Liver (tissue), 9 donors: ENCODE measurements around the gene ACO2. TPM values are rescaled to one million over a fixed set of nuclear protein-coding genes. Genes with fewer than 3 reads are reported as not detected.
A peak's percentile ranks its signal among the peaks of the same experiment; 100 is the strongest.

ENCODE experiments used
- DNase-seq: peaks from one replicate; pipeline ENCODE4 v3.0.0-alpha.2; 2017; ENCODE audit warnings: low spot score
- H3K27ac ChIP-seq, 2 donors: one replicate each; pipeline ENCODE4 v1.7.0; 2013; ENCODE audit warnings: inconsistent platforms in 2 of 2, low read length in 2 of 2, control low read depth in 1 of 2, low read depth in 1 of 2, mild to moderate bottlenecking in 1 of 2
- H3K27me3 ChIP-seq, 4 donors: one replicate each; pipeline versions ENCODE4 v1.6.1 to v1.7.0; 2013; ENCODE audit warnings: low read length in 3 of 4, inconsistent platforms in 1 of 4, mild to moderate bottlenecking in 1 of 4, moderate library complexity in 1 of 4; ENCODE audit not compliant: control insufficient read depth in 4 of 4, insufficient read depth in 4 of 4
- H3K36me3 ChIP-seq, 4 donors: one replicate each; pipeline versions ENCODE4 v1.6.1 to v1.7.0; 2013; ENCODE audit warnings: low read length in 3 of 4, mild to moderate bottlenecking in 3 of 4, low read depth in 1 of 4, moderate library complexity in 1 of 4; ENCODE audit not compliant: control insufficient read depth in 4 of 4, insufficient read depth in 3 of 4
- H3K4me1 ChIP-seq, 4 donors: one replicate each; pipeline versions ENCODE4 v1.6.1 to v1.7.0; 2013; ENCODE audit warnings: low read length in 3 of 4, mild to moderate bottlenecking in 3 of 4, moderate library complexity in 1 of 4; ENCODE audit not compliant: control insufficient read depth in 4 of 4, insufficient read depth in 4 of 4
- H3K4me3 ChIP-seq, 3 donors: one replicate each; pipeline versions ENCODE4 v1.6.1 to v1.7.0; 2013; ENCODE audit warnings: low read length in 3 of 3, control low read depth in 1 of 3, low read depth in 1 of 3, mild to moderate bottlenecking in 1 of 3
- H3K9ac ChIP-seq, 2 donors: one replicate each; pipeline ENCODE4 v1.7.0; 2013; ENCODE audit warnings: low read length in 2 of 2, mild to moderate bottlenecking in 2 of 2, moderate library complexity in 2 of 2, control low read depth in 1 of 2, low read depth in 1 of 2
- H3K9me3 ChIP-seq, 4 donors: one replicate each; pipeline versions ENCODE4 v1.6.1 to v1.7.0; 2013; ENCODE audit warnings: low read length in 3 of 4; ENCODE audit not compliant: control insufficient read depth in 4 of 4
- EGR1 ChIP-seq, 2 donors: IDR thresholded peaks; 2 replicates each; pipeline ENCODE4 v1.6.1; 2016 to 2018; ENCODE audit warnings: antibody characterized with exemption in 2 of 2, low read depth in 2 of 2
- FOXA1 ChIP-seq: IDR thresholded peaks from 2 replicates; pipeline ENCODE4 v1.6.1; 2016; ENCODE audit warnings: antibody characterized with exemption
- FOXA2 ChIP-seq: IDR thresholded peaks from 2 replicates; pipeline ENCODE4 v1.6.1; 2016; ENCODE audit warnings: antibody characterized with exemption
- GABPA ChIP-seq, 2 donors: IDR thresholded peaks in 1 of 2; conservative IDR thresholded peaks in 1 of 2; 2 replicates each; pipeline ENCODE4 v1.6.1; 2016; ENCODE audit warnings: antibody characterized with exemption in 2 of 2, mild to moderate bottlenecking in 1 of 2, moderate library complexity in 1 of 2
- HNF4G ChIP-seq: IDR thresholded peaks from 2 replicates; pipeline ENCODE4 v1.6.1; 2016; ENCODE audit warnings: antibody characterized with exemption
- JUND ChIP-seq, 2 donors: IDR thresholded peaks; 2 replicates each; pipeline ENCODE4 v1.6.1; 2016; ENCODE audit warnings: antibody characterized with exemption in 2 of 2
- NR2F2 ChIP-seq: IDR thresholded peaks from 2 replicates; pipeline ENCODE4 v1.6.1; 2016; ENCODE audit warnings: antibody characterized with exemption
- RAD21 ChIP-seq, 2 donors: IDR thresholded peaks; 2 replicates each; pipeline ENCODE4 v1.6.1; 2016; ENCODE audit warnings: antibody characterized with exemption in 2 of 2, mild to moderate bottlenecking in 2 of 2
- REST ChIP-seq: IDR thresholded peaks from 2 replicates; pipeline ENCODE4 v1.6.1; 2016; ENCODE audit warnings: antibody characterized with exemption, mild to moderate bottlenecking
- RXRA ChIP-seq, 2 donors: IDR thresholded peaks; 2 replicates each; pipeline ENCODE4 v1.6.1; 2017 to 2018; ENCODE audit warnings: antibody characterized with exemption in 2 of 2, mild to moderate bottlenecking in 1 of 2
- TAF1 ChIP-seq: conservative IDR thresholded peaks from 2 replicates; pipeline ENCODE4 v1.6.1; 2016; ENCODE audit warnings: antibody characterized with exemption, mild to moderate bottlenecking
- YY1 ChIP-seq: IDR thresholded peaks from 2 replicates; pipeline ENCODE4 v1.6.1; 2016; ENCODE audit warnings: antibody characterized with exemption, mild to moderate bottlenecking
- WGBS: extraction: QIAGEN DNeasy Blood & Tissue Kit; methylation state at CpG from one replicate; pipeline ENCODE4 v1.1.7; 2013; 5-methylcytosine and 5-hydroxymethylcytosine counted together
- polyA plus RNA-seq, 2 donors: library from polyadenylated mRNA; stranded (reverse) in 1 of 2; unstranded in 1 of 2; fragments of 200-250 nt in 1 of 2; fragments of >200 nt in 1 of 2; fragmentation: Nextera tagmentation in 1 of 2; extraction: Ambion mirVana in 1 of 2; gene quantifications; one replicate each; pipeline versions ENCODE4 v1.2.1 to v1.2.3, GENCODE V29; 2013 to 2015
- total RNA-seq, 2 donors: library from RNA; depleted of rRNA; stranded (reverse); fragments of >200 nt; gene quantifications; one replicate each; pipeline ENCODE4 v1.2.3, GENCODE V29; 2014
- TF ChIP-seq, protein P1 (sequence below): fragments of 150-350 bp; IDR thresholded peaks from 2 replicates; pipeline ENCODE4 v1.5.1; 2017; ENCODE audit warnings: improper control_type of control experiment, low read depth, low read length; ENCODE audit not compliant: missing input control
- TF ChIP-seq, protein P2 (sequence below): IDR thresholded peaks from 2 replicates; pipeline ENCODE4 v1.6.1; 2016; ENCODE audit warnings: antibody characterized with exemption
- TF ChIP-seq, protein P3 (sequence below): IDR thresholded peaks from 2 replicates; pipeline ENCODE4 v1.6.1; 2016; ENCODE audit warnings: antibody characterized with exemption
- TF ChIP-seq, protein P4 (sequence below): IDR thresholded peaks from 2 replicates; pipeline ENCODE4 v1.6.1; 2016; ENCODE audit warnings: antibody characterized with exemption
- donor health status: healthy.
- donor health status: healthy.
- donor health status: healthy.
- donor health status: healthy.
- donor health status: healthy.

Gene ACO2
- total and polyA plus RNA-seq, 4 donors: 45.3 to 76.1 (median 68.9) TPM

GRCh38 chr22:41518048-41518347 lies 49.1 kb downstream of the ACO2 start (continued):
- TF ChIP-seq, protein P1, sequence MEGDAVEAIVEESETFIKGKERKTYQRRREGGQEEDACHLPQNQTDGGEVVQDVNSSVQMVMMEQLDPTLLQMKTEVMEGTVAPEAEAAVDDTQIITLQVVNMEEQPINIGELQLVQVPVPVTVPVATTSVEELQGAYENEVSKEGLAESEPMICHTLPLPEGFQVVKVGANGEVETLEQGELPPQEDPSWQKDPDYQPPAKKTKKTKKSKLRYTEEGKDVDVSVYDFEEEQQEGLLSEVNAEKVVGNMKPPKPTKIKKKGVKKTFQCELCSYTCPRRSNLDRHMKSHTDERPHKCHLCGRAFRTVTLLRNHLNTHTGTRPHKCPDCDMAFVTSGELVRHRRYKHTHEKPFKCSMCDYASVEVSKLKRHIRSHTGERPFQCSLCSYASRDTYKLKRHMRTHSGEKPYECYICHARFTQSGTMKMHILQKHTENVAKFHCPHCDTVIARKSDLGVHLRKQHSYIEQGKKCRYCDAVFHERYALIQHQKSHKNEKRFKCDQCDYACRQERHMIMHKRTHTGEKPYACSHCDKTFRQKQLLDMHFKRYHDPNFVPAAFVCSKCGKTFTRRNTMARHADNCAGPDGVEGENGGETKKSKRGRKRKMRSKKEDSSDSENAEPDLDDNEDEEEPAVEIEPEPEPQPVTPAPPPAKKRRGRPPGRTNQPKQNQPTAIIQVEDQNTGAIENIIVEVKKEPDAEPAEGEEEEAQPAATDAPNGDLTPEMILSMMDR: no peak

DNA sequence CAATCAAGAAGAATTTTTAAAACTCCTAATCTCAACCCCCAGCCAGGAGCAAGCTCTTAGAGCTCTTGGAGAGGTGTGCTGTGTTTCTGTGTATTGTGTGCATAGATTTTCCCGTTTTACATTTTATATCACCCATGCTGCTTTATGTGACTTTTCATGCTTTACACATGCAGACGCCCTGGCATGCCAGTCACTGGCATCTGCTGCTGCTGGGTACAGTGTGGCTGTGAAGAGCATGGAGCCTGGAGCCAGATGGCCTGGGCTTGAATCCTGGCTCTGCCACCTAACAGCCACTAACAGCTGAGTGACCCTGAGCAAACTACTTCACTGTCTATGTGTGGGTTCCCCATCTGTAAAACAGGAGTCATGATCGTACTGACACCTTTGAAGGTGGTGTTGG lies 52.2 kb downstream of the ACO2 start:
- 95% methylated on average over 3 of the region's 3 CpGs for WGBS
- no peaks in the 10 kb centered on the region for H3K27me3 ChIP-seq
- no peak overlapping the region for H3K4me3 ChIP-seq
- DNase-seq: no peak
- H3K27ac ChIP-seq: no peak overlapping the region
- H3K9me3 ChIP-seq: no peaks in the 10 kb centered on the region
- TF ChIP-seq FOXA1 (no peak), NR2F2 (no peak), FOXA2 (no peak), RXRA (IDR thresholded peaks at IDR 0.05) (no peak), TAF1 (no peak)
- TF ChIP-seq, protein P2, sequence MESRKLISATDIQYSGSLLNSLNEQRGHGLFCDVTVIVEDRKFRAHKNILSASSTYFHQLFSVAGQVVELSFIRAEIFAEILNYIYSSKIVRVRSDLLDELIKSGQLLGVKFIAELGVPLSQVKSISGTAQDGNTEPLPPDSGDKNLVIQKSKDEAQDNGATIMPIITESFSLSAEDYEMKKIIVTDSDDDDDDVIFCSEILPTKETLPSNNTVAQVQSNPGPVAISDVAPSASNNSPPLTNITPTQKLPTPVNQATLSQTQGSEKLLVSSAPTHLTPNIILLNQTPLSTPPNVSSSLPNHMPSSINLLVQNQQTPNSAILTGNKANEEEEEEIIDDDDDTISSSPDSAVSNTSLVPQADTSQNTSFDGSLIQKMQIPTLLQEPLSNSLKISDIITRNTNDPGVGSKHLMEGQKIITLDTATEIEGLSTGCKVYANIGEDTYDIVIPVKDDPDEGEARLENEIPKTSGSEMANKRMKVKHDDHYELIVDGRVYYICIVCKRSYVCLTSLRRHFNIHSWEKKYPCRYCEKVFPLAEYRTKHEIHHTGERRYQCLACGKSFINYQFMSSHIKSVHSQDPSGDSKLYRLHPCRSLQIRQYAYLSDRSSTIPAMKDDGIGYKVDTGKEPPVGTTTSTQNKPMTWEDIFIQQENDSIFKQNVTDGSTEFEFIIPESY: no peak
- TF ChIP-seq, protein P3, sequence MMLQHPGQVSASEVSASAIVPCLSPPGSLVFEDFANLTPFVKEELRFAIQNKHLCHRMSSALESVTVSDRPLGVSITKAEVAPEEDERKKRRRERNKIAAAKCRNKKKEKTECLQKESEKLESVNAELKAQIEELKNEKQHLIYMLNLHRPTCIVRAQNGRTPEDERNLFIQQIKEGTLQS: no peak
- TF ChIP-seq, protein P1: no peak
- no peak overlapping the region for H3K9ac ChIP-seq
- H3K36me3 ChIP-seq: peaks cover 9 to 41% (median 20%) of the 10 kb centered on the region in 4 donors
- H3K4me1 ChIP-seq: peaks cover 4 to 48% (median 39%) of the 10 kb centered on the region in 4 donors

DNA sequence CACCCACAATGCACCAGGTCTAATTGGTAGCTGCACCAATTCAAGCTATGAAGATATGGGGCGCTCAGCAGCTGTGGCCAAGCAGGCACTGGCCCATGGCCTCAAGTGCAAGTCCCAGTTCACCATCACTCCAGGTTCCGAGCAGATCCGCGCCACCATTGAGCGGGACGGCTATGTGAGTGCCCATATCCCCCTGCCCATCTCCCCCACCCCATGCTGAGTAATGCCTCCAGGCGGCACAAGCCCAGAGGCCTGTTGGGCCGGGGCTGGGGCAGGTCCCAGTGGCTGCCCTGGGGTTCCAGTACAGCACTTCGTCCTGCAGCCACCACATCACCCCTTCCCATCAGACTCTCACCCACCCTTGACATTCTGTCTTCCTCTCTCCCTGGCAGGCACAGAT lies 53.9 kb downstream of the ACO2 start:
- no peak for DNase-seq
- H3K27ac ChIP-seq: peak overlapping the region; percentile 62 to 68
- TF ChIP-seq HNF4G (no peak), NR2F2 (no peak), YY1 (no peak), REST (no peak), FOXA1 (no peak), JUND (IDR thresholded peaks at IDR 0.05) (no peak), GABPA (IDR thresholded peaks at IDR 0.05 in 1 of 2, conservative IDR thresholded peaks at IDR 0.05 in 1 of 2) (no peak), RAD21 (IDR thresholded peaks at IDR 0.05) (no peak), EGR1 (IDR thresholded peaks at IDR 0.05; ENCODE audit: low read depth in 2 of 2) (no peak), FOXA2 (no peak)
- TF ChIP-seq, protein P3: no peak
- TF ChIP-seq, protein P4, sequence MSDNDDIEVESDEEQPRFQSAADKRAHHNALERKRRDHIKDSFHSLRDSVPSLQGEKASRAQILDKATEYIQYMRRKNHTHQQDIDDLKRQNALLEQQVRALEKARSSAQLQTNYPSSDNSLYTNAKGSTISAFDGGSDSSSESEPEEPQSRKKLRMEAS: no peak
- TF ChIP-seq, protein P2: no peak

More for the DNA sequence above, 53.9 kb downstream of the ACO2 start:
- Histone ChIP-seq H3K27me3 (no peaks in the 10 kb centered on the region), H3K36me3 (peaks cover 12 to 44% (median 21%) of the 10 kb centered on the region in 4 donors), H3K4me1 (peaks cover 4 to 49% (median 41%) of the 10 kb centered on the region in 4 donors), H3K4me3 (no peak overlapping the region), H3K9me3 (no peaks in the 10 kb centered on the region), H3K9ac (no peak overlapping the region)
- 96% methylated on average over 9 of the region's 9 CpGs for WGBS
